Measurements from ENCODE around the gene NEURL2.

Gene NEURL2

DNA sequence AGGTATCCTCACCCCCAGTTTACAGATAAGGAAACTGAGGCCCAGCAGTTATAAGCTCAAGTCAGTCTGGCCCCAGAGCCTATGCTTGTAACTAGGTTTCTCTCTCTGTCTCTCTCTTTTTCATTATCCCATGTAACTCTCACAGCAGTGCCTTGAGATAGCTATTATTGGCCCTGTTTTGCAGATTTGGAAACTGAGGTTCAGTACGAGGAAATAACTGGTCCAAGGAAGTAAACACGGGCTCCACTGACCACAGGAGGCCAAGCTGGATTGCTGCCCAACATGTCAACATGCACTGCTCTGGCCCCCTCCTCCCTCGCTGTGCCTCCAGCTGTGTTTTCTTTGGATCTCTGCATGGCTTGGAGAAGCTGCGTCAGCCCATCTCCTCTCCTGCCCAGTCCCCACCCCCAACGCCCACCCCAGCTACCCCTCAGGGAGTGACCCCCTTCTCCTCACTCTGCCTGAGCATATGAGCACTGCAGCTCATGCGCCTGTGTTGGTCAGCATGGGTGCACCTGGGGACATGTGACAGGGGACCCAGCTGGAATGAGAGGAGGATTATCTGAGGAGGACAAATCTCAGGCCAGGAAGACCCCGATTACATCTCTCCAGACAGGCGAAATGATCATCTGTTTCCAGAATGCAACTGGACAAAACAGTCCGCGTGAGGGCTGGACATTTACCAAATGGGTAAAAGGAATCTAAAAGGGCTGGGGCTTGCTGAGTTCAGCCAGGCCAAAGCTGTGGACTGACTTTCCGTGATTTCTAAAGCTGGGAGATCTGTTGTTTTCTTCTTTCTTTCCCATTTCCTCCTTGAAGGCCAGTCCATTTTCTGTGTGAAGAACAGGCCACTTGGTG is 28.8 kb upstream of the NEURL2 start:
- H4K8ac ChIP-seq (ENCODE audit: low read depth, low read length), result no peak overlapping the region
- no peak overlapping the region for H2AK5ac ChIP-seq (ENCODE audit: low read length)
- H3K79me1 ChIP-seq (ENCODE audit: low read length), result no peaks in the 10 kb centered on the region
- WGBS (ENCODE audit: extremely low coverage, insufficient coverage, insufficient read length), result no CpG with 5 or more reads among the region's 11 CpGs
- H3K9me3 ChIP-seq (ENCODE audit: insufficient read depth, low read depth, low read length), result no peaks in the 10 kb centered on the region
- no peak overlapping the region for H2AFZ ChIP-seq (ENCODE audit: insufficient read depth, low read length, poor library complexity)
- no peak overlapping the region for H3K4me2 ChIP-seq (ENCODE audit: low read length)
- H3K27me3 ChIP-seq (ENCODE audit: insufficient read depth, low read length), result no peaks in the 10 kb centered on the region
- H3K4me3 ChIP-seq (ENCODE audit: low read depth, low read length), result no peak overlapping the region
- H2BK5ac ChIP-seq (ENCODE audit: low read depth, low read length, poor library complexity), result no peak overlapping the region
- no peak overlapping the region for H2BK120ac ChIP-seq (ENCODE audit: insufficient read depth, low read length, poor library complexity)
- H2BK12ac ChIP-seq (ENCODE audit: low read length), result no peak overlapping the region
- no peak overlapping the region for H4K91ac ChIP-seq (ENCODE audit: low read depth, low read length)
- H3K4me1 ChIP-seq (ENCODE audit: control insufficient read depth in 1 of 2, insufficient read depth in 2 of 2, low read length in 2 of 2), result no peaks in the 10 kb centered on the region
- H3K14ac ChIP-seq (ENCODE audit: low read length), result no peak overlapping the region
- no peak for DNase-seq
- H3K27ac ChIP-seq (ENCODE audit: low read depth, low read length), result no peak overlapping the region
- H3K18ac ChIP-seq (ENCODE audit: low read length), result no peak overlapping the region
- H3K23ac ChIP-seq (ENCODE audit: low read length), result no peak overlapping the region
- no peak overlapping the region for H4K12ac ChIP-seq (ENCODE audit: low read depth, low read length)
- no peak overlapping the region for H3K9ac ChIP-seq (ENCODE audit: low read length)
- no peaks in the 10 kb centered on the region for H3K36me3 ChIP-seq (ENCODE audit: control insufficient read depth in 1 of 2, insufficient read depth in 2 of 2, low read length in 2 of 2)
- no peaks in the 10 kb centered on the region for H3K79me2 ChIP-seq (ENCODE audit: control insufficient read depth, insufficient read depth, low read length, poor library complexity)
- no peak overlapping the region for H3K4ac ChIP-seq (ENCODE audit: low read depth, low read length)

DNA sequence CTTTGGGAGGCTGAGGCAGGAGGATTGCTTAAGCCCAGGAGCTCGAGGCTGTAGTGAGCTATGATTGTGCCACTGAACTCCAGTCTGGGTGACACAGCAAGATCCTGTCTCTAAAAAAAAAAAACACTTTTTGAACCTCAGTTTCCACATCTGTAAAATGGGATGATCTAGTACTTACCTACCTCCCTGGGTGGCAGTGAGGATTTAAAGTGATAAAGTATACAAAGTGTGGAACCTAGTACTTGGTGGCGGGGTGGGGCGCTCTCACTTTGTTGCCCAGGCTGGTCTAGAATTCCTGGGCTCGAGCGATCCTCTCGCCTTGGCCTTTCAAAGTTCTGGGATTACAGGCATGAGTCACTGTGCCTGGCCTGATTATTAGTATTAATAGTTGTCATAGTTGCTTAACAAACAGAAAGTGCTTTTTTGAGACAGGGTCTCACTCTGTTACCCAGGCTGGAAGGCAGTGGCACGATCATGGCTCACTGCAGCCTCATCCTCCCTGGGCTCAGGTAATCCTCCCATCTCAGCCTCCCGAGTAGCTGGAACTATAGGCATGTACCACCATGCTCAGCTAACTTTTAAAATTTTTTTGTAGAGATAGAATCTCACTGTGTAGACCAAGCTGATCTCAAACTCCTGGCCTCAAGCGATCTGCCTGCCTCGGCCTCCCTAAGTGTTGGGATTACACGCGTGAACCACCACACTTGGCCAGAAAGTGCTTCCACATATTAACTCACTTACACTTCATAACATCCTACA is 27.9 kb upstream of the NEURL2 start:
- no peak overlapping the region for H2BK120ac ChIP-seq (ENCODE audit: insufficient read depth, low read length, poor library complexity)
- H2AK5ac ChIP-seq (ENCODE audit: low read length), result no peak overlapping the region

DNA sequence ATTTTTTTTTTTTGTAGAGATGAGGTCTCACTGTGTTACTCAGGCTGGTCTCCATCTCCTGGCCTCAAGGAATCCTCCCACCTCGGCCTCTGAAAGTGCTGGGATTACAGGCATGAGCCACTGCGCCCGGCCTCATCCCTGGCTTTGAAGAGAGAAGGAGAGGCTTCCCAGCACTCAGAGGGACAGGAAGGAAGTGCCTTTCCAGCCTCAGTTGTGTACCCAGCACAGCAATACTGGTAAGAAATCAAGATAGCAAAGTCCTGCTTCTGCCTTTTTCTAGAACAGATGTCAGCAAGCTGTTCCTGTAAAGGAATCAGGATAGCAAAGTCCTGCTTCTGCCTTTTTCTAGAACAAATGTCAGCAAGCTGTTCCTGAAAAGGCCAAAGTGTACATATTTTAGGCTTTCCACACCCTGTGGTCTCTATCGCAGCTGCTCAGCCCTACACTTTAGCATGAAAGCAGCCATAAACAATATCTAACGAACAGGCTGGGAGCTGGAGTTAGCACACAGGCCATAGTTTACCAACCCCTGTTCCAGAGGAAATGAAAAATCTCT is 27.3 kb upstream of the NEURL2 start:
- no peak for DNase-seq
- Histone ChIP-seq H3K4me3 (ENCODE audit: low read depth, low read length) (no peak overlapping the region), H4K8ac (ENCODE audit: low read depth, low read length) (no peak overlapping the region), H3K4ac (ENCODE audit: low read depth, low read length) (no peak overlapping the region), H3K18ac (ENCODE audit: low read length) (no peak overlapping the region), H3K14ac (ENCODE audit: low read length) (no peak overlapping the region), H3K9ac (ENCODE audit: low read length) (no peak overlapping the region), H3K4me1 (ENCODE audit: control insufficient read depth in 1 of 2, insufficient read depth in 2 of 2, low read length in 2 of 2) (no peaks in the 10 kb centered on the region), H3K79me2 (ENCODE audit: control insufficient read depth, insufficient read depth, low read length, poor library complexity) (no peaks in the 10 kb centered on the region), H2BK120ac (ENCODE audit: insufficient read depth, low read length, poor library complexity) (no peak overlapping the region), H3K79me1 (ENCODE audit: low read length) (no peaks in the 10 kb centered on the region), H4K12ac (ENCODE audit: low read depth, low read length) (no peak overlapping the region), H3K23ac (ENCODE audit: low read length) (no peak overlapping the region), H2BK12ac (ENCODE audit: low read length) (no peak overlapping the region), H3K36me3 (ENCODE audit: control insufficient read depth in 1 of 2, insufficient read depth in 2 of 2, low read length in 2 of 2) (no peaks in the 10 kb centered on the region), H3K27ac (ENCODE audit: low read depth, low read length) (no peak overlapping the region), H4K91ac (ENCODE audit: low read depth, low read length) (no peak overlapping the region), H2AK5ac (ENCODE audit: low read length) (no peak overlapping the region), H2BK5ac (ENCODE audit: low read depth, low read length, poor library complexity) (no peak overlapping the region), H3K9me3 (ENCODE audit: insufficient read depth, low read depth, low read length) (no peaks in the 10 kb centered on the region), H2AFZ (ENCODE audit: insufficient read depth, low read length, poor library complexity) (no peak overlapping the region), H3K4me2 (ENCODE audit: low read length) (no peak overlapping the region), H3K27me3 (ENCODE audit: insufficient read depth, low read length) (no peaks in the 10 kb centered on the region)
- no CpG with 5 or more reads among the region's 5 CpGs for WGBS (ENCODE audit: extremely low coverage, insufficient coverage, insufficient read length)

More for the DNA sequence above, 27.9 kb upstream of the NEURL2 start:
- H3K27me3 ChIP-seq (ENCODE audit: insufficient read depth, low read length), result no peaks in the 10 kb centered on the region
- no peak overlapping the region for H3K14ac ChIP-seq (ENCODE audit: low read length)
- H3K36me3 ChIP-seq (ENCODE audit: control insufficient read depth in 1 of 2, insufficient read depth in 2 of 2, low read length in 2 of 2), result no peaks in the 10 kb centered on the region
- no peaks in the 10 kb centered on the region for H3K9me3 ChIP-seq (ENCODE audit: insufficient read depth, low read depth, low read length)
- no peaks in the 10 kb centered on the region for H3K79me1 ChIP-seq (ENCODE audit: low read length)
- H2AFZ ChIP-seq (ENCODE audit: insufficient read depth, low read length, poor library complexity), result no peak overlapping the region
- H3K4ac ChIP-seq (ENCODE audit: low read depth, low read length), result no peak overlapping the region
- H3K23ac ChIP-seq (ENCODE audit: low read length), result no peak overlapping the region
- no peak overlapping the region for H2BK12ac ChIP-seq (ENCODE audit: low read length)
- no peak overlapping the region for H4K91ac ChIP-seq (ENCODE audit: low read depth, low read length)
- H3K27ac ChIP-seq (ENCODE audit: low read depth, low read length), result no peak overlapping the region
- H4K12ac ChIP-seq (ENCODE audit: low read depth, low read length), result no peak overlapping the region
- no CpG with 5 or more reads among the region's 12 CpGs for WGBS (ENCODE audit: extremely low coverage, insufficient coverage, insufficient read length)
- no peak overlapping the region for H3K4me2 ChIP-seq (ENCODE audit: low read length)
- H3K79me2 ChIP-seq (ENCODE audit: control insufficient read depth, insufficient read depth, low read length, poor library complexity), result no peaks in the 10 kb centered on the region
- DNase-seq, result peak; percentile 59 to 74
- H4K8ac ChIP-seq (ENCODE audit: low read depth, low read length), result no peak overlapping the region
- no peak overlapping the region for H3K18ac ChIP-seq (ENCODE audit: low read length)
- H3K4me3 ChIP-seq (ENCODE audit: low read depth, low read length), result no peak overlapping the region
- H2BK5ac ChIP-seq (ENCODE audit: low read depth, low read length, poor library complexity), result no peak overlapping the region
- no peak overlapping the region for H3K9ac ChIP-seq (ENCODE audit: low read length)
- H3K4me1 ChIP-seq (ENCODE audit: control insufficient read depth in 1 of 2, insufficient read depth in 2 of 2, low read length in 2 of 2), result no peaks in the 10 kb centered on the region

DNA sequence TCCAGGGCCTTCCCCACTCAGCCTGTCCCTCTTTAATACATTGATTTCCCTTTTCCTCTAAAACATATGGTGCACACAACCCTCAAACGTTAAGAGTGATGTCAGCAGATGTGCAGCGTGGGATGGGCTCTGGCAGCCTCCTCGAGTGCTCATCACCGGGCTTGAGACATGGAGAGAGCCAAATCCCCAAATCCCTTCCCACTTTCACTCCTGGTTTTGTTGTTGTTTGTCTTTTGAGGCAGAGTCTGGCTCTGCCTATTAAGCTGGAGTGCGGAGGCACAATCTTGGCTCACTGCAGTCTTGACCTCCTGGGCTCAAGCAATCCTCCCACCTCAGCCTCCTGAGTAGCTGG is 26.8 kb upstream of the NEURL2 start:
- Histone ChIP-seq H4K12ac (ENCODE audit: low read depth, low read length) (no peak overlapping the region), H3K9ac (ENCODE audit: low read length) (no peak overlapping the region), H3K79me1 (ENCODE audit: low read length) (no peaks in the 10 kb centered on the region), H3K14ac (ENCODE audit: low read length) (no peak overlapping the region), H2BK120ac (ENCODE audit: insufficient read depth, low read length, poor library complexity) (no peak overlapping the region), H2AFZ (ENCODE audit: insufficient read depth, low read length, poor library complexity) (no peak overlapping the region), H3K18ac (ENCODE audit: low read length) (no peak overlapping the region), H3K4ac (ENCODE audit: low read depth, low read length) (no peak overlapping the region), H3K4me1 (ENCODE audit: control insufficient read depth in 1 of 2, insufficient read depth in 2 of 2, low read length in 2 of 2) (no peaks in the 10 kb centered on the region), H2BK12ac (ENCODE audit: low read length) (no peak overlapping the region), H4K91ac (ENCODE audit: low read depth, low read length) (no peak overlapping the region), H3K23ac (ENCODE audit: low read length) (no peak overlapping the region), H3K4me3 (ENCODE audit: low read depth, low read length) (no peak overlapping the region), H3K4me2 (ENCODE audit: low read length) (no peak overlapping the region), H2BK5ac (ENCODE audit: low read depth, low read length, poor library complexity) (no peak overlapping the region), H3K9me3 (ENCODE audit: insufficient read depth, low read depth, low read length) (no peaks in the 10 kb centered on the region), H4K8ac (ENCODE audit: low read depth, low read length) (no peak overlapping the region), H2AK5ac (ENCODE audit: low read length) (no peak overlapping the region), H3K36me3 (ENCODE audit: control insufficient read depth in 1 of 2, insufficient read depth in 2 of 2, low read length in 2 of 2) (no peaks in the 10 kb centered on the region), H3K27me3 (ENCODE audit: insufficient read depth, low read length) (no peaks in the 10 kb centered on the region), H3K27ac (ENCODE audit: low read depth, low read length) (no peak overlapping the region), H3K79me2 (ENCODE audit: control insufficient read depth, insufficient read depth, low read length, poor library complexity) (no peaks in the 10 kb centered on the region)
- WGBS (ENCODE audit: extremely low coverage, insufficient coverage, insufficient read length), result no CpG with 5 or more reads among the region's 5 CpGs
- no peak for DNase-seq

Data from trophoblast cell (in vitro differentiated cells and primary cell).